ENCODE data around the gene LRMDA. TPM values are rescaled to one million over a fixed set of nuclear protein-coding genes. Genes with fewer than 3 reads are reported as not detected.

Gene LRMDA
- total RNA-seq, 3 donors from 2014 or later, result 9.4 to 14.9 (median 10.3) TPM

DNA sequence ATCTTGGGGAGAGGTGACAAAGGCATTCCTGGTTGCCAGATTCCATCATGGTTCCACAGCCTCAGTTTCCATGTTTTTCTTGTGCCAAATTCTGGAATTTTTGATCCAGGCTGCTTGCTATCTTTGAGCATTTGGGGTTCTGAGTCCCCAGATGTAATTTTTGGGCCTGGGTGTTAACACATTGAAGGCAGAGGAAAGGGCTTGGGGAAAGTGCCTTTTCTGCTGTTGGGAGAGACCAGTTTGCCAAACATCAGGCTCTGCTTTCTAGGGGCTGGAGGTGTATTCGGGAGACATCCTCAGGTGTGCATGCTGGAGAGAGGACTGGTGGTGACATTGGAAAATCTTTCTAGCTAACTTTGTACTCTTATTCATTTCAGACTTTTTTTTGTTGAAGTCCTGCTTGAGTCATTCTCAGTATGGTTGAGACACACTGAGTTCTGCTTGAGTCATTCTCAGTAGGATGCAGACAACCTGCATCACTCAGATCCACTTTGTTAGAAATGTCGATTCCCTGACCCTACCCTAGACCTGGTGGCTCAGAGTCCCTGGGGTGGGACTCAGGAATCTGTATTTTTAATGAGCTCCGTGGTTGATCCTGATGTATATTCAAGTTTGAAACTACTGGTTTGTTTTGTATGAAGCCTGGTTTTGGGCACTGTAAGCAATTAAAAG is 101.0 kb downstream of the LRMDA start:
- no peaks in the 10 kb centered on the region for H3K36me3 ChIP-seq (ENCODE audit: low read depth)
- H3K9me3 ChIP-seq, result no peaks in the 10 kb centered on the region
- intact Hi-C loops (cut with DNase I, micrococcal nuclease), result no loop called here
- DNase-seq (no peak), ATAC-seq (no peak)
- TF ChIP-seq, protein P1, sequence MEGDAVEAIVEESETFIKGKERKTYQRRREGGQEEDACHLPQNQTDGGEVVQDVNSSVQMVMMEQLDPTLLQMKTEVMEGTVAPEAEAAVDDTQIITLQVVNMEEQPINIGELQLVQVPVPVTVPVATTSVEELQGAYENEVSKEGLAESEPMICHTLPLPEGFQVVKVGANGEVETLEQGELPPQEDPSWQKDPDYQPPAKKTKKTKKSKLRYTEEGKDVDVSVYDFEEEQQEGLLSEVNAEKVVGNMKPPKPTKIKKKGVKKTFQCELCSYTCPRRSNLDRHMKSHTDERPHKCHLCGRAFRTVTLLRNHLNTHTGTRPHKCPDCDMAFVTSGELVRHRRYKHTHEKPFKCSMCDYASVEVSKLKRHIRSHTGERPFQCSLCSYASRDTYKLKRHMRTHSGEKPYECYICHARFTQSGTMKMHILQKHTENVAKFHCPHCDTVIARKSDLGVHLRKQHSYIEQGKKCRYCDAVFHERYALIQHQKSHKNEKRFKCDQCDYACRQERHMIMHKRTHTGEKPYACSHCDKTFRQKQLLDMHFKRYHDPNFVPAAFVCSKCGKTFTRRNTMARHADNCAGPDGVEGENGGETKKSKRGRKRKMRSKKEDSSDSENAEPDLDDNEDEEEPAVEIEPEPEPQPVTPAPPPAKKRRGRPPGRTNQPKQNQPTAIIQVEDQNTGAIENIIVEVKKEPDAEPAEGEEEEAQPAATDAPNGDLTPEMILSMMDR (IDR thresholded peaks at IDR 0.05), result no peak
- H3K4me1 ChIP-seq (ENCODE audit: low read depth), result no peaks in the 10 kb centered on the region
- no peak overlapping the region for H3K4me3 ChIP-seq

DNA sequence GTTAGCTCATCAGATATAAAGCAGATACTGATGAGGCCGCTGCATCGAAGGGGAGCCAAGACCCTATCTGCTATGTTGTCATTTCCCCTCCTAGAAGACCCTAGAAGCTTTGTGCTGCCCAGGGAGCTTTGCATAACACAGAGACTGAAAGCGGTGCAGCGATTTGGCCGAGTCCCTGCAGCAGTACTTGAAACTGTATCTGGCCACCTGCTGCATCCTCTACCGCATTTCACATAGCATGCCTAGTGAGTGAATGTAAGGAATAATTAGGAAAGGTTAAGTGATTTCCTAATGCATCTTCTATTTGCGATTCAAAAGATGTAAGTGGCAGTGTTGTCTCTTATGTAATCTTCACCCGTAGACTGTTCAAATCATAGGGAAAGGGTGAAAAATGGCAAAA is 106.7 kb downstream of the LRMDA start:
- no peaks in the 10 kb centered on the region for H3K36me3 ChIP-seq (ENCODE audit: low read depth)
- intact Hi-C loops (cut with DNase I, micrococcal nuclease), result no loop called here
- H3K4me3 ChIP-seq, result no peak overlapping the region
- H3K9me3 ChIP-seq, result no peaks in the 10 kb centered on the region
- DNase-seq (no peak), ATAC-seq (no peak)
- TF ChIP-seq, protein P1 (IDR thresholded peaks at IDR 0.05), result no peak
- no peaks in the 10 kb centered on the region for H3K4me1 ChIP-seq (ENCODE audit: low read depth)

DNA sequence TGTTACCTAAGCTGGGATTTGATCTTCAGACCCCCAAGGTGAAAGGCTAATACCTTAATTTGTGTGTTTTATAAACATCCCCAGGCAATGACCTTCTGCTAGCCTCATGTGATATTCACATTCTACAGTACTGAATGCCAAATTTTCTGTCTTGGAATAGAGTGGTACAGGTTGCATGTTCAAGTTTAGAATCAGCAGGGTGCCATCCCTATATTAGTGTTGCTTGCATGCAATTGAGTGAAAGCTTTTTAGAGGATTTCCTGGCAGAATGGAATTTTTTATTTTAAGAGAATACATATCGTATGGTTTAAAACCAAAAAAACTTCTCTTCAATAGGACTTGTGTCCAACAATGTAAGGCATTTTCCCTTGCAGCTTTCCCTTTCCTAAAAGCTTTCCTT is 107.3 kb downstream of the LRMDA start:
- no peaks in the 10 kb centered on the region for H3K36me3 ChIP-seq (ENCODE audit: low read depth)
- ATAC-seq (no peak), DNase-seq (no peak)
- TF ChIP-seq, protein P1 (IDR thresholded peaks at IDR 0.05), result no peak
- intact Hi-C loops (cut with DNase I, micrococcal nuclease), result no loop called here
- no peaks in the 10 kb centered on the region for H3K9me3 ChIP-seq
- H3K4me1 ChIP-seq (ENCODE audit: low read depth), result no peaks in the 10 kb centered on the region
- H3K4me3 ChIP-seq, result no peak overlapping the region

- intact Hi-C loops (cut with DNase I, micrococcal nuclease), result no loop called here
- no peaks in the 10 kb centered on the region for H3K4me1 ChIP-seq (ENCODE audit: low read depth)
- no peak for DNase-seq
- no peak for ATAC-seq
- H3K36me3 ChIP-seq (ENCODE audit: low read depth), result no peaks in the 10 kb centered on the region
- no peak overlapping the region for H3K4me3 ChIP-seq
- TF ChIP-seq, protein P1 (IDR thresholded peaks at IDR 0.05), result no peak
- no peaks in the 10 kb centered on the region for H3K9me3 ChIP-seq
Observed at GRCh38 chr10:75540357-75540966, 109.0 kb downstream of the LRMDA start.

GRCh38 chr10:75540981-75541380 is 109.6 kb downstream of the LRMDA start:
- Histone ChIP-seq H3K36me3 (ENCODE audit: low read depth) (no peaks in the 10 kb centered on the region), H3K9me3 (no peaks in the 10 kb centered on the region), H3K4me3 (no peak overlapping the region), H3K4me1 (ENCODE audit: low read depth) (no peaks in the 10 kb centered on the region)
- TF ChIP-seq, protein P1 (IDR thresholded peaks at IDR 0.05), result no peak
- intact Hi-C loops (cut with DNase I, micrococcal nuclease), result no loop called here
- no peak for DNase-seq
- no peak for ATAC-seq

All from mucosa of descending colon (tissue), 3 donors.